ENCODE results near the gene UPK3A. TPM values are rescaled to one million over a fixed set of nuclear protein-coding genes. Genes with fewer than 3 reads are reported as not detected.
"Not testable (repeated sequence)": the region's sequence is repeated elsewhere in the genome, so short reads cannot be mapped to it uniquely, and the experiment has no call there.

Gene UPK3A
- total RNA-seq, 1 donor from 2014 or later: not detected

DNA sequence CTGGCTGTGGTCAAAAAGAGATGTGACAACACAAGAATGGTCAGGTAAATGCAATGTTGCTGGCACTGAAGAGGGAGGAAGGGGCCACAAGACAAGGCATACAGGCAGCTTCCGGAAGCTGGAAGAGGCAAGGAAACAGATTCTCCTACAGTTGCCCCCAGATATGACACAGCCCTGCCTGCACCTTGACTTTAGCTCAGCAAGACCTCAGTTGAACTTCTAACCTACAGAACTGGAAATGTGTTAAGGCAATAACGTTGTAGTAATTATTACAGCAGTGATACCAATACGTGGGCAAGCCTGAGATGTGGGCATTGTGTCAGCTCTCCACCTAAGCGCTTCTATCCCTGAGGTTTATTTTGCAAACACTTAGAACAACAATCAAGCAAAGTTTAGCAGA, 39.8 kb upstream of the UPK3A start:
- intact Hi-C loops (cut with micrococcal nuclease): no loop called here
- Mint-ChIP-seq H3K27ac (no peak overlapping the region), H3K4me1 (ENCODE audit: low read depth) (peaks cover 6% of the 10 kb centered on the region), H3K4me3 (ENCODE audit: low read depth) (no peak overlapping the region), H3K27me3 (ENCODE audit: low read depth) (no peaks in the 10 kb centered on the region), H3K36me3 (ENCODE audit: low read depth) (no peaks in the 10 kb centered on the region), H3K9me3 (no peaks in the 10 kb centered on the region)
- no peak for DNase-seq (ENCODE audit: low spot score)

DNA sequence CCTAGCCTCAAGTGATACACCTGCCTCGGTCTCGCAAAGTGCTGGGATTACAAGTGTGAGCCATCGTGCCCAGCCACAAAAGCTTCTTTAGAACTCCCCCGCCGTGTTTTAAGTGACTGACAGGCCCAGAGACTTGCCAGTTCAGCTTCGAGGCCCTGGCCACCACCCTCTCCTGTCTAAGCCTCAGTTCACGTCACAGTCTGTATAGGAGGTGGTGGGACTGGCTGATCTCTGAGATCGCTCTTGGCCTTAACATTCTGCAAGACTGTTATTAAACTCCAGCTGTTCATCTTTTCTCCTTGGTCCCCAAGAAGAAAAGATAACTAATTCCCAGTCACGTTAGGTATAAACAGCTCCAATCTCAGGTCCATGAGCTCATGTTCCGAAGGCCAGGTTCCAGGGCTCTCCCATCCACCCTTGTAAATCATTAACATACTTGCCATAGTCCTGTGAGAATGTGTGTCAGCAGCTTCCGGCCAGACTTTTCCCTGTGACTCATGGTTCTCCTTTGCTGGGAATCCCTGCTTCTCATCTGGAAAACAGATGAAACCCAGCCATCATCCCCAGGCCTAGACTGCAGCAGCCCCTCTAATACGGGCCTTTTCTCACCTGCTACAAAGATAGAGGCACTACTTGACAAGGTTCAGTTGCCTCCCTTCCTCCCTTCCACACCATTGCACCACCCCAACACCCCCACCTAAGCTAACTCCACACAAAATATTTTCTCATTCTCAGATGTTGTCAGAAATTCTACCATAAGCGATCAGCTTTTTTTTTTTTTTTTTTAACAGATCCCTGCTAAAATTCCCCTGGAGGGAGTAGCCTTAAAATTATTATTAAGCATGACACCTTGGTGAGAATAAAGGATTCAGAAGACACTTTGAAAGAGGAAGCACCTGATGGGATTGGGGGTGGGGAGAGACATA, 38.4 kb upstream of the UPK3A start:
- Mint-ChIP-seq H3K27ac (no peak overlapping the region), H3K9me3 (no peaks in the 10 kb centered on the region), H3K4me3 (ENCODE audit: low read depth) (no peak overlapping the region)

DNA sequence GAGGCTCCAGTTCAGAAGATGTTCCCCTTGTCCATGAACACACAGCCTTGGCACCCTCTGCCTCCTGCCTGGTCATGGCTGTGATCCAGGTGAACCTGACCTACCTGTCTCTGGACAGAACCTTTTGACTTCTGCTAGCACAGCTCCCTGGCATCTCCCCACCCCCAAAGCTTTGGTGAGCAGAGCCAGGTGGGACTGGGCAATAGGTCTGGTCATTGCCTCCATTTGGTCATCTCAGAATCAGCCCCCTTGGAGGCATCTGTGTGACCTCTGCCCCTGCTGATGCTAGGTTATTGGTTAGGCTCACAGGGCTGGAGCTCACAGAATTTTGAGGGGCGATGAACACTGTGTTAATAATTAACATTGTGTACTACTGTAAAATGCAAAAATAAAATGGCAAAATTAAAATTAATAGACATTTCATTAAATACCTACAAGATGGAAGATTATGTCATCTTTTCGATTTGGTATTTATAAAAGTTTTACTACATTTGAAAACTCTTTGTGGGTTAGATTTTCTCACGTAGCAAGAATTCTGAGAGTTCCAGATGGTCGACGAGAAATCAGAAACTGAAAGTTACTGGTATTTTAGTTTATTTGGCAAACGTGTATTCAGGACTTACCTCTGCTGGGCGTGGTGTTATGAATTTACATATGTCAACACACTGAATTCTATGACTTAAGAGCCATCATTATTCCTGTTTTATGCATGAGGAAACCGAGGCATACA, 35.8 kb upstream of the UPK3A start:
- Mint-ChIP-seq H3K9me3 (no peaks in the 10 kb centered on the region), H3K27me3 (ENCODE audit: low read depth) (no peaks in the 10 kb centered on the region), H3K4me3 (ENCODE audit: low read depth) (no peak overlapping the region), H3K36me3 (ENCODE audit: low read depth) (no peaks in the 10 kb centered on the region), H3K27ac (no peak overlapping the region), H3K4me1 (ENCODE audit: low read depth) (no peaks in the 10 kb centered on the region)
- DNase-seq (ENCODE audit: low spot score): no peak
- intact Hi-C loops (cut with micrococcal nuclease): no loop called here

More for the DNA sequence above, 38.4 kb upstream of the UPK3A start:
- H3K36me3 Mint-ChIP-seq (ENCODE audit: low read depth): no peaks in the 10 kb centered on the region
- DNase-seq (ENCODE audit: low spot score): no peak
- H3K27me3 Mint-ChIP-seq (ENCODE audit: low read depth): no peaks in the 10 kb centered on the region
- peaks cover 3% of the 10 kb centered on the region for H3K4me1 Mint-ChIP-seq (ENCODE audit: low read depth)
- intact Hi-C loops (cut with micrococcal nuclease): no loop called here

DNA sequence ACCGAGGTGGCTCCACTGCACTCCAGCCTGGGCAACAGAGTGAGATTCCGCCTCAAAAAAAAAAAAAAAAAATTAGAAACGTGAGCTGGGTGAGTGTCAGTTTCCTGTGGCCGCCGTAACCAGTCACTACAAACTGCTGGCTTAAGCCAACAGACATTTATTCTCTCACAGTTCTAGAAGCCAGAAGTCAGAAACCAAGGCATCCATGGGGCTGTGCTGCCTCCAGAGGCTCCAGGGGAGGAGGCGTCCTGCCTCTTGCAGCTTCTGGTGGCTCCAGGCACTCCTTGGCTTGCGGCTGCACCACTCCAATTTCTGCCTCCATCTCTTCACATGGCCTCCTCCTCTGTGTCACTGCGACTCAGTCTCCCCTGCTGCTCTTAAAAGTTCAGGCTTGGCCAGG, 32.9 kb upstream of the UPK3A start:
- H3K36me3 Mint-ChIP-seq (ENCODE audit: low read depth): no peaks in the 10 kb centered on the region

DNA sequence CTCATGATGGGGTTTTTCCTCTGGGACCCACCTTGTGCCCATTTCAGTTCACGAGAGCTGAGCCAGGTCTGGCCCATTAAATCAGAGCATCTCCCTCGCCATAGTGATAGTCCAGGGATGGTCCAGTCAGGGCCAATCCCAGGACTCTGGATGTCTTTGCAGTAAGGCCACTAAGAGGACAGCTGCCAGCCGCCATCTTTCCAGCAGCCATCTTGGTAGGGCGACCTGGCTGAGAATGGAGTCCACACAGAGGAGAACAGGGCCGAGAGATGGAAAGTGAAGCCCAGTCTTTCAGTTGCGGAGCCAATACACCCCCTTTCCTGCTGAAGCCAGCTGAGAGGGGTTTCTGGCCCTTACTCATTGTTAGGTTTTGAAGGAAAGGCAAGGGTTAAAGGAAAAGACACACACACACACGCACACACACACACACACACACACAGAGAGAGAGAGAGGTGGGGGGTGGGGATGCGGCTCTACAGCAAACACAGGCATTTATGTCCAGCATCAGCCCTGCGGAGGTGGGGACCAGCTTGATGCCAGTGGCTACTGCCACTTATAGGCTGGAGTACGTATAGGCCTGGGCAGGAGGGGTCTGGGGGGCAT, 31.6 kb upstream of the UPK3A start:
- Mint-ChIP-seq H3K4me1 (ENCODE audit: low read depth) (peaks cover 14% of the 10 kb centered on the region), H3K27me3 (ENCODE audit: low read depth) (no peaks in the 10 kb centered on the region), H3K27ac (no peak overlapping the region), H3K9me3 (no peaks in the 10 kb centered on the region), H3K4me3 (ENCODE audit: low read depth) (no peak overlapping the region), H3K36me3 (ENCODE audit: low read depth) (no peaks in the 10 kb centered on the region)
- intact Hi-C loops (cut with micrococcal nuclease): no loop called here
- DNase-seq (ENCODE audit: low spot score): no peak

More for the DNA sequence above, 32.9 kb upstream of the UPK3A start:
- Mint-ChIP-seq H3K27ac (no peak overlapping the region), H3K4me1 (ENCODE audit: low read depth) (peaks cover 14% of the 10 kb centered on the region), H3K9me3 (no peaks in the 10 kb centered on the region), H3K4me3 (ENCODE audit: low read depth) (no peak overlapping the region), H3K27me3 (ENCODE audit: low read depth) (no peaks in the 10 kb centered on the region)
- DNase-seq (ENCODE audit: low spot score): no peak
- intact Hi-C loops (cut with micrococcal nuclease): no loop called here

DNA sequence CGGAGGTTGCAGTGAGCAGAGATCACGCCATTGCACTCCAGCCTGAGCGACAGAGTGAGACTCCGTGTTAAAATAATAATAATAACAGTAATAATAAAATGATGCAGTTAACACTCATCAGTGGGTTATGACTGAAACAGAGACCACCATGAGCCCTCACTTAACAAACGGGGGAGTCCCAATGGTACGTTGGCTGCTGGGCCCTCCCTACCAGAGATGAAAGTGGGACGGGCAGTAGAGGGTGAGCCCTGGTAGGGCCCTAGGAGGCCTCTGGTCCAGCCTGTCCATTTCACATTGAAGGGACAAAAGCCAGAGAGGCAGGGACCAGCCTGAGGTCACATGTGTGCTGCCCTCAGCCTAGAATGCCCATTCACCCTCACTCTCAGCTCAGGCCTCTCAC, 30.4 kb upstream of the UPK3A start:
- intact Hi-C loops (cut with micrococcal nuclease): no loop called here
- Mint-ChIP-seq H3K4me3 (ENCODE audit: low read depth) (no peak overlapping the region), H3K27me3 (ENCODE audit: low read depth) (no peaks in the 10 kb centered on the region), H3K36me3 (ENCODE audit: low read depth) (no peaks in the 10 kb centered on the region), H3K9me3 (no peaks in the 10 kb centered on the region), H3K4me1 (ENCODE audit: low read depth) (peaks cover 14% of the 10 kb centered on the region), H3K27ac (no peak overlapping the region)
- no peak for DNase-seq (ENCODE audit: low spot score)

DNA sequence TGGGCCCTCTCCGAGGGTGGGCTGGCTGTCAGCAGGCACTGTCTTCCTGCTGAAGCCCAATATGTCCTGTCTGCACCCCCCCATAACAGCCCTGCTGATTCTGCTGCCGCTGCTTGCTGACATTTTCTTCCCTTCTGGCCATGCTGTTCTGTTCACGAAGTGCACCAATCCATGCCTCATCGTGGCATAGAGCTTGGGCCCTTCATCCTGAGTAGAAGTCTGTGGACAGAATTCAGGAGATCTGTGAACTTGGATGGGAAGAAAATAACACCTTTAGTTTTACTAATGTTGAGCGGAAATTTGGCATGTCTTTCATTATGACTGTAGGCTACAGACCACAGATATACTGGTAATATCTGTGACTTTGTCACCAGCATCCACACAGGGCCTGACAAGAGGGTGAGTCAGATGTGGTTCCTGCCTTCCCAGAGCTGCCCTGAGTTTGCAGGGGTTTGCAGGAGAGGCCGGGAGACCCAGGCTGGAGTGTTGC, 29.9 kb upstream of the UPK3A start:
- H3K27ac Mint-ChIP-seq: peak overlapping the region; percentile 20

DNA sequence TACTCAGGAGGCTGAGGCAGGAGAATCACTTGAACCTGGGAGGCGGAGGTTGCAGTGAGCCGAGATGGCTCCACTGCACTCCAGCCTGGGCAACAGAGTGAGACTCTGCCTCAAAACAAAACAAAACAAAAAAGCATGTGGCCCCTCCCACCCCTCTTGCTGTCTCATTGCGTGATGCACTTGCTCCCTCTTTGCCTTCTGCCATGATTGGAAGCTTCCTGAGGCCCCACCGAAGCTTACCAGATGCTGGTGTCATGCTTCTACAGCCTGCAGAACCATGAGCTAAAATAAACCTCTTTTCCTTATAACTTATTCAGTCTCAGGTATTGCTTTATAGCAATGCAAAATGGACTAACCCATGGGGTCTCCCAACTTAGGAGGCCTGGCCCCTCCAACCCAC, 26.8 kb upstream of the UPK3A start:
- H3K27ac Mint-ChIP-seq; DNase-seq (ENCODE audit: low spot score); H3K9me3 Mint-ChIP-seq; H3K36me3 Mint-ChIP-seq (ENCODE audit: low read depth); intact Hi-C loops (cut with micrococcal nuclease); H3K27me3 Mint-ChIP-seq (ENCODE audit: low read depth); H3K4me3 Mint-ChIP-seq (ENCODE audit: low read depth): not testable (repeated sequence)
- peaks cover 14% of the 10 kb centered on the region for H3K4me1 Mint-ChIP-seq (ENCODE audit: low read depth)

More for the DNA sequence above, 29.9 kb upstream of the UPK3A start:
- H3K4me1 Mint-ChIP-seq (ENCODE audit: low read depth): peaks cover 14% of the 10 kb centered on the region
- no peak for DNase-seq (ENCODE audit: low spot score)
- H3K4me3 Mint-ChIP-seq (ENCODE audit: low read depth): no peak overlapping the region
- no peaks in the 10 kb centered on the region for H3K27me3 Mint-ChIP-seq (ENCODE audit: low read depth)
- intact Hi-C loops (cut with micrococcal nuclease): no loop called here
- H3K36me3 Mint-ChIP-seq (ENCODE audit: low read depth): no peaks in the 10 kb centered on the region
- H3K9me3 Mint-ChIP-seq: no peaks in the 10 kb centered on the region

DNA sequence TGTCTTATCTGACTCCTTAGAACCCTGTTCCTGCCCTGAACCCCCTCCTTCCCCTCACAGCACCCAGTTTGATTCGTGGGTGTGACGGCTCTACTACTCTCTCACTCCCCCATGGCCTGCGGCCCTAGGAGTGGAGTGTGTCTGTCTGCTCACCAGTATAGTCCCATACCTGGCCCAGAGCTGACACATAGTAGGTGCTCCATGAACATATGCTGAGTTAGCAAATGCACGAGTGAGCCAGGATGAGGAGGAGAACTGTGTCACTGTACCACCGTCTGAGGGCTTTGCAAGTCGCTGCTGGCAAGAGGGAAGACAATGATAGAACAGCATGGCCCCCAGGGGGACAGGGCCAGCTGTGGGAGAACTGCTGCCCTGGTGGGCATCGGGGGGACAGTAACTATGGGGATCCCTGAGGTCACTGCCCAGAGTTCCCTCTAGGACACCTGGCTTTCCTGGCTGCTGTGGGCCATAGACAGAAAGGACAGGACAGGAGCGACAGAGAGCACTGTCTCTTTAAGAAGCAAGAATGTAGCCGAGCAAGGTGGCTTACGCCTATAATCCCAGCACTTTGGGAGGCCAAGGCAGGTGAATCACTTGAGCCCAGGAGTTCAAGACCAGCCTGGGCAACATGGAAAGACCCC, 24.9 kb upstream of the UPK3A start:
- intact Hi-C loops (cut with micrococcal nuclease): loop anchor here (10.0 kb wide), 1 partner anchor 295 kb away; no protein-coding TSS in a partner anchor
- Mint-ChIP-seq H3K4me3 (ENCODE audit: low read depth) (no peak overlapping the region), H3K4me1 (ENCODE audit: low read depth) (peaks cover 11% of the 10 kb centered on the region), H3K27me3 (ENCODE audit: low read depth) (peaks cover 10% of the 10 kb centered on the region), H3K27ac (no peak overlapping the region), H3K36me3 (ENCODE audit: low read depth) (no peaks in the 10 kb centered on the region), H3K9me3 (no peaks in the 10 kb centered on the region)
- no peak for DNase-seq (ENCODE audit: low spot score)

DNA sequence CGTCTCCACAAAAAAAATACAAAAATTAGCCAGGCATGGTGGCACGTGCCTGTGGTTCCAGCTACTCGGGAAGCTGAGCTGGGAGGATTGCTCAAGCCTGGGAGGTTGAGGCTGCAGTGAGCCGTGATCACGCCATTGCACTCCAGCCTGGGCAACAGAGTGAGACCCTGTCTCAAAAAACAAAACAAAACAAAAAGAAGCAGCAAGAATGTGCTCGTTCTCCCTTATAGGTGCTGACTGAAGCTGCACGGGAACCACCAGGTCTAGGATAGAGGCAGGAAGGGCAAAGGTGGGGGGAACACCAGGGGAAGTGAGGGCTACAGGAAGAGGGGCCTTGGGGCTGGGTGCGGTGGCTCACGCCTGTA, 24.4 kb upstream of the UPK3A start:
- H3K4me3 Mint-ChIP-seq (ENCODE audit: low read depth); H3K9me3 Mint-ChIP-seq; DNase-seq (ENCODE audit: low spot score); H3K36me3 Mint-ChIP-seq (ENCODE audit: low read depth); H3K27ac Mint-ChIP-seq; H3K4me1 Mint-ChIP-seq (ENCODE audit: low read depth): not testable (repeated sequence)
- intact Hi-C loops (cut with micrococcal nuclease): loop anchor here (10.0 kb wide), 1 partner anchor 294 kb away; no protein-coding TSS in a partner anchor
- peaks cover 12% of the 10 kb centered on the region for H3K27me3 Mint-ChIP-seq (ENCODE audit: low read depth)

DNA sequence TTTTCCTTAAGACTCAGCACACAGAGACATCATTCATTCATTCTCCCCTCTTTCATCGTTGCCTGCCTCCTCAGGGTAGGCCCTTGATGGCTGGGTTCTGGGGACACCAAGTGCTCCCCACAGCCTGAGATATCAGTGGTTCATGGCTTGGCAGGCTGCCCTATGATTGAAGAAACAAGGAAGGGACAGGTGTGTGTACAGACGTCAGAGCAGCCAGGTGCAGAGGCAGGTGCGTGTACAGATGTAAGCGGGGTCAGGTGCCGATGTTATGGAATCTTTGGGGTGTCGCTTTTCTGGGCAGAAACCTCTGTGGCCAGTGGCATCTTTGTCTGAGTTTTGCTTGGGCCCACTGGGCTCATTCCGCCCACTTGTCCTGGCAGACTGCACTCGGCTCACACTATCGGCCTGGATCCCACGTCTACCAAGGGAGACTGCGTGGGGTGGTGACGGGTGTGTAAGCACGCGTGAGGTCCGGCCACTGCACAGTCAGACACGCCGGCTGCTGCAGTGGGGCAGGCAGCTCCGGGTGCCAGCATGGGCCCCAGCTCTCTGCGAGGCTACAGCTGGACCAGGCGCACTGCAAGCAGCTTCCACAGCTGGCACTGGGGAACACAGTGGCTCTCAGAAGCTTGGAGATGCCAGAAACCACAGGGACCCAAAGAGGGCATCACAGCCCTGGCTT, 23.2 kb upstream of the UPK3A start:
- DNase-seq (ENCODE audit: low spot score): no peak
- H3K36me3 Mint-ChIP-seq (ENCODE audit: low read depth): no peaks in the 10 kb centered on the region
- peaks cover 17% of the 10 kb centered on the region for H3K27me3 Mint-ChIP-seq (ENCODE audit: low read depth)
- H3K27ac Mint-ChIP-seq: no peak overlapping the region
- no peak overlapping the region for H3K4me3 Mint-ChIP-seq (ENCODE audit: low read depth)
- H3K4me1 Mint-ChIP-seq (ENCODE audit: low read depth): no peaks in the 10 kb centered on the region
- no peaks in the 10 kb centered on the region for H3K9me3 Mint-ChIP-seq
- intact Hi-C loops (cut with micrococcal nuclease): loop anchor here (10.0 kb wide), 1 partner anchor 293 kb away; no protein-coding TSS in a partner anchor
